HFF-Myc (cell line): Measurements from ENCODE around the gene NDUFA3.

Experiments used
- DNase-seq: peaks from one replicate; pipeline ENCODE4 v3.0.0-alpha.2; 2011; ENCODE audit warnings: low read depth; ENCODE audit errors: extremely low read depth
- H3K4me3 ChIP-seq: replicated peaks from 2 replicates; pipeline ENCODE4 v1.5.1; 2011; ENCODE audit warnings: low read depth, mild to moderate bottlenecking, control low read depth, low read length
- TF ChIP-seq, protein P1 (sequence below): IDR thresholded peaks from 2 replicates; pipeline ENCODE4 v1.5.1; 2012; ENCODE audit warnings: mild to moderate bottlenecking, low read depth, low read length, control low read depth; ENCODE audit errors: missing control alignments

The NDUFA3 gene

DNA sequence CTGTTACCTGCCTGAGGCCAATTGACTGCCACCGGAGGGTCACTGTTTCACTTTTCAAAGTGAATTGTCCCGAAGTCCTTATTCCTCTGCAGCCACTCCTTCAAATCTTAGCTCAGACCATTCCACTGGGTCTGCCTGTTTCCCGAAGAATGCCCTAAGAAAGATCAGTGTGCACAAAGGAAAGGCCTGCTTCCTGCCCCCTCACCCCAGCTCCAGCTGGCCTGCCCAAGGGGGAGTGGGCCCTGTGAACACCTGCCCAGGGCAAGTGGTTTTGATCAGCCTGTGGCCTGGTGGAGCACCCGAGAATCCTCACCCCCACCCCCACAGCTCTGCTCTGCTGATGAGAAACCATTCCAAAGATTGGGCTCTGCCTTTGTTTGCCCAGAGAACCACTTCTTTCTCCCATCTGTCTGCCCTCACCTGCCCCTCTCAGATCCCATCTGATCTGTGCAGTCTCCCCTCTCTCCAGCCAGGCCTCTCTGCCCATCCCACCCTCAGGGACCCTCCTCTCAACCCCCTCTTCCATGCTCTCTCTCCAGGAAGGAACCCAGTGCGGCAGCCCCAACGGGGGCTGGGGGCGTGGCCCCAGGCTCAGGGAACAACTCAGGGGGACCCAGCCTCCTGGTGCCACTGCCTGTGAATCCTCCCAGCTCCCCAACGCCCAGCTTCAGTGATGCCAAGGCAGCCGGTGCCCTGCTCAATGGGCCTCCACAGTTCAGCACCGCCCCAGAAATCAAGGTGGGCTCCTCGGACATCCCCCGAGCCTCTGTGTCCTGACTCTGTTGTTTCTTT is 46.6 kb downstream of the NDUFA3 start:
- DNase-seq: no peak
- no peak overlapping the region for H3K4me3 ChIP-seq
- TF ChIP-seq, protein P1, sequence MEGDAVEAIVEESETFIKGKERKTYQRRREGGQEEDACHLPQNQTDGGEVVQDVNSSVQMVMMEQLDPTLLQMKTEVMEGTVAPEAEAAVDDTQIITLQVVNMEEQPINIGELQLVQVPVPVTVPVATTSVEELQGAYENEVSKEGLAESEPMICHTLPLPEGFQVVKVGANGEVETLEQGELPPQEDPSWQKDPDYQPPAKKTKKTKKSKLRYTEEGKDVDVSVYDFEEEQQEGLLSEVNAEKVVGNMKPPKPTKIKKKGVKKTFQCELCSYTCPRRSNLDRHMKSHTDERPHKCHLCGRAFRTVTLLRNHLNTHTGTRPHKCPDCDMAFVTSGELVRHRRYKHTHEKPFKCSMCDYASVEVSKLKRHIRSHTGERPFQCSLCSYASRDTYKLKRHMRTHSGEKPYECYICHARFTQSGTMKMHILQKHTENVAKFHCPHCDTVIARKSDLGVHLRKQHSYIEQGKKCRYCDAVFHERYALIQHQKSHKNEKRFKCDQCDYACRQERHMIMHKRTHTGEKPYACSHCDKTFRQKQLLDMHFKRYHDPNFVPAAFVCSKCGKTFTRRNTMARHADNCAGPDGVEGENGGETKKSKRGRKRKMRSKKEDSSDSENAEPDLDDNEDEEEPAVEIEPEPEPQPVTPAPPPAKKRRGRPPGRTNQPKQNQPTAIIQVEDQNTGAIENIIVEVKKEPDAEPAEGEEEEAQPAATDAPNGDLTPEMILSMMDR: no peak

DNA sequence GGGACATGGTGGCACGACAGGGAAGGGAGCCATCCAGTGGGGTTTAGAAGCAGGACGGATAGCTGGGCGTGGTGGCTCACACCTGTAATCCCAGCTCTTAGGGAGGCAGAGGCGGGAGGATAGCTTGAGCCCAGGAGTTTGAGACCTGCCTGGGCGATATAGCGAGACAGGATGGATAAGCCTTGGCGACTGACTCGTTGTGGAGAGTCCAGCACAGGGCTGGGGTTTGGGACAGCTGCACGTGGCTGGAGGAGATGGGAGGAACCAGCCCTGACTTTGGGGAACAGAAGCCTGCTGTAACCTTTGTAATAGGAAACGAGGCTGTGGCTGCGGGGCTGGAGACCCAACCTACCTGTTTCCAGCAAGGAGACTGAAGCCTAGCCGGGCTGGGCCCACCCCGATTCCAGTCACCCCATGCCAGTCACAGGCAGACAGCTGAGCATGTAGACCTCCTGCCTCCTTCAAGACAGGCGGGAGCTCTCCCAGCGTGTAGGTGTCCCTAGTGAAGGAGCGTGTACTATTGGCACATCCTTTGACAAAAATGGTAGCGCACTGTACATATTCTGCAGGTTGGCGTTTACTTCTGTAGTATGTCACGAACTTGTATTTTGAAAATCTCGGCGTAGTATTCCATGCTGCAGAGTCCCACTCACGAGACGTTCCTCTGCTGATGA is 48.8 kb downstream of the NDUFA3 start:
- TF ChIP-seq, protein P1: no peak
- H3K4me3 ChIP-seq: no peak overlapping the region

DNA sequence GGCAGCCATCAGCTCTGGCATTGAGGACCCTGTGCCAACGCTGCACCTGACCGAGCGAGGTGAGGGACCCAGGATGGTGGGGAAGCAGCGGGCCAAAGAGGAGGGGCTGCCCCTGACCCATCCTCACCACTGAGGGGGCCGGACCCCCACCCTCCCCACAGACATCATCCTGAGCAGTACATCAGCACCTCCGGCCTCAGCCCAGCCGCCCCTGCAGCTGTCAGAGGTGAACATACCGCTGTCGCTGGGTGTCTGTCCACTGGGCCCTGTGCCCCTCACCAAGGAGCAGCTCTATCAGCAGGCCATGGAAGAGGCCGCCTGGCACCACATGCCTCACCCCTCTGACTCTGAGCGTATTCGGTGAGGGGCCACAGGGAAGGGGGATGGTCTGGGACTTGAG is 49.6 kb downstream of the NDUFA3 start:
- TF ChIP-seq, protein P1: no peak
- H3K4me3 ChIP-seq: no peak overlapping the region
- no peak for DNase-seq

More for the DNA sequence above, 48.8 kb downstream of the NDUFA3 start:
- no peak for DNase-seq

DNA sequence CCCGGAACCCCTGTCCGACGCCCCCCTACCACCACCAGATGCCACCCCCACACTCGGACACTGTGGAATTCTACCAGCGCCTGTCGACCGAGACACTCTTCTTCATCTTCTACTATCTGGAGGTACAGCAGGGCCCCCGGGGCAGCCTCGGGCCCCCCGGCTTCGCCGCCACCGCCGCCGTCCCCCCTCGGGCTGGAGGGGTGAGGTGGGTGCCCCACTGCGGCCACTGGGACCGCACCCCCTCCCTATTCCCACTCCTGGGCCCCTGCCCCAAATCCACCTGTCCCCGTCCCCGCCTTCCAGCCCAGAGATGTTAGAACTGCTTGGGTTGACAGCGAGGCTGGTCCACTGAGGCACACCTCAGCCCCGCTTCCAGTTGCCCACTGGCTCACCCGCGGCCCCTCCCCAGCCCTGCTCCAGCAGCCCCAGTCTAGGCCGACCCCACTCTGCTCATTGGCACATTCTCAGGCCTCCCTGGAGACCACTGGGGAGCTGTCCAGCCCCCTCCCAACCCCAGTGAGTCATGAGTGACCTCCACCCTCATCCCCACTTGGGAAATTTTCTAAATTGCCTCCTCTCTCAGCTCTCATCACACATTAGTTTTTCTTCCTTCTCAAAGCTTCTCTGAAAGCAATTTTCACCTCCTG is 50.3 kb downstream of the NDUFA3 start:
- no peak for DNase-seq
- H3K4me3 ChIP-seq: no peak overlapping the region
- TF ChIP-seq, protein P1: no peak

DNA sequence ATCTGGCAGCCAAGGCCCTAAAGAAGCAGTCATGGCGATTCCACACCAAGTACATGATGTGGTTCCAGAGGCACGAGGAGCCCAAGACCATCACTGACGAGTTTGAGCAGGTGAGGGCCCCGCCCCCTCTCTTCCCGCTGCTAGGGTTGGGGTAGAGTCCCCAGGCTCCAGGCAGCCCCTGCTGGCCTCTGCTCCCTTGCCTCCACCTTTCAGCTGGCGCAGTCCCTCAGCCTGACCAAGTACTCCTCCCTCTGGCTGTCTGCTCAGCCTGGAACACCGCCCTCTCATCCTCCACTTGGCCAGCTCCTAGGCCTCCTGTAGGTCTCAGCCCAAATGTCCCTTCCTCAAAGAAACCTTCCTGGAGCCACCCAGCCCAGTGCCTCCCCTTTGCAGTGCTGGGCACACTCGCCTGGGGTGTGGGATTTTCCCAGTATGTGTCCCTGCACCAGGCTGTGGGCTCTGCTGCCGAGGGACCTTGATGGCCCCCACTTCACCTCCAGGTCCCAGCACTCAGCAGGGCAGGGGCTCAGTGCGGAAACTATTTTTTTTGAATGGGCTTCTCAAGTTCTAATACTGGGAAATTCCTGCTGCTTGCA is 51.2 kb downstream of the NDUFA3 start:
- DNase-seq: no peak
- H3K4me3 ChIP-seq: no peak overlapping the region
- TF ChIP-seq, protein P1: no peak

DNA sequence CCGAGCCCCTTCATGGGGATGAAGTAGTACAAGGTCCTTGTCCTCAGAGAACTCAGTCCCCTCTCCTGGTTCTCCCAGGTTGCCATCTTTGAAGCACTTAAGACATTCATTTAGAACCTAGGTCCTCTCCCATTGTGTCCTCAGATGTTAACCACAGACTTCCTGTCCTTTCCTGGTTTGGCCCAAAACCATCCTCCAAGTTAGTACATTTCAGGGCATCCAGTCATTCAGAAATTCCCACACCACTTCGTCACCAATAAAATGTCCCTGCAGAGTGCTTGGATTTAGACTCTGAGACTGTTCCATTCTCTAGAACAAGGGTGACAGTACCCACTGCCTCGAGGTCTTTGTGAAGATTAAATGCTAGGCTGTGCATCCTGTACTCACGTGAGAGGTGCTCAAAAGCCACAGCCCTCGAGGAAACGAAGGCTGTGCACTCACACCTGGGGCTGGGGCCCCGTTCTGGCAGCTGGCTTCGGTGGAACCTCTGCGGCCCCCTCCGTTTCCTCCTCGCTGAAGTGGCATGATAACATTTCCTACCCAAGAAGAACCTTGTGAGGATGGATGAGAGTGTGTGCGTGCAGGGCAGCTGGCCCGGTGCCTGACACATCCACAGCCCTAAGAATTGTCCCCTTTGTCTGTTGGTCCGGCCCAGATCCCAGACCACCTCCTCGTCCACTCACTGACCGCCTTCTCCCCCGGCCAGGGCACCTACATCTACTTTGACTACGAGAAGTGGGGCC is 52.1 kb downstream of the NDUFA3 start:
- no peak overlapping the region for H3K4me3 ChIP-seq
- DNase-seq: no peak
- TF ChIP-seq, protein P1: no peak
